SK-N-SH (cell line): ENCODE measurements around the gene SLC10A7. TPM values are rescaled to one million over a fixed set of nuclear protein-coding genes. Genes with fewer than 3 reads are reported as not detected.

ENCODE experiments used
- CTCF ChIA-PET: fragments of 300-600, 350-600 bp; formaldehyde crosslinking; extraction: SDS; loops from one replicate; lab custom pipeline; 2021; lab: Yijun Ruan, JAX
- POLR2A ChIA-PET: fragments of 350-600 bp; sonication (Branson Sonifier 250); formaldehyde crosslinking; extraction: SDS; loops from one replicate; lab custom pipeline; 2020; ENCODE audit warnings: antibody characterized with exemption, inconsistent platforms; lab: Yijun Ruan, JAX
- DNase-seq: peaks from one replicate; pipeline ENCODE4 v3.0.0; 2012
- H2AFZ ChIP-seq: fragments of 200-600 bp; sonication (generic); 2 replicates; pipeline ENCODE4 v1.8.1; 2016; ENCODE audit warnings: antibody characterized with exemption, mild to moderate bottlenecking, low read depth
- H3F3A ChIP-seq: fragments of 200-600 bp; sonication (generic); replicated peaks from 2 replicates; pipeline ENCODE3; 2016; ENCODE audit warnings: antibody characterized with exemption, mild to moderate bottlenecking; ENCODE audit not compliant: insufficient read depth
- H3K27ac ChIP-seq, 2 experiments: fragments of 200-500 bp in 1 of 2; fragments of 200-600 bp in 1 of 2; sonication (Bioruptor generic) in 1 of 2; sonication (generic), shearing (Covaris generic) in 1 of 2; 2 replicates each; pipeline versions ENCODE4 v1.5.1 to v1.6.1; 2014 to 2016; ENCODE audit warnings: low read depth in 2 of 2, inconsistent platforms in 1 of 2, low read length in 1 of 2, mild to moderate bottlenecking in 1 of 2, mixed read lengths in 1 of 2
- H3K27me3 ChIP-seq: fragments of 200-600 bp; sonication (generic), shearing (Covaris generic); 2 replicates; pipeline ENCODE4 v1.6.1; 2016; ENCODE audit warnings: mixed run types; ENCODE audit not compliant: insufficient read depth
- H3K36me3 ChIP-seq, 2 experiments: fragments of 200-500 bp in 1 of 2; fragments of 200-600 bp in 1 of 2; sonication (Bioruptor generic) in 1 of 2; sonication (generic) in 1 of 2; replicated peaks in 1 of 2; 2 replicates each; pipeline versions ENCODE3 to v1.5.1; 2014 to 2016; ENCODE audit warnings: low read length in 1 of 2, mild to moderate bottlenecking in 1 of 2; ENCODE audit not compliant: insufficient read depth in 2 of 2, control insufficient read depth in 1 of 2
- H3K4me1 ChIP-seq, 2 experiments: fragments of 200-500 bp in 1 of 2; fragments of 200-600 bp in 1 of 2; sonication (Bioruptor generic) in 1 of 2; sonication (generic), shearing (Covaris generic) in 1 of 2; 2 replicates each; pipeline versions ENCODE4 v1.5.1 to v1.6.1; 2014 to 2016; ENCODE audit warnings: low read depth in 1 of 2, low read length in 1 of 2, mixed run types in 1 of 2; ENCODE audit not compliant: insufficient read depth in 2 of 2, control insufficient read depth in 1 of 2
- H3K4me2 ChIP-seq: fragments of 200-600 bp; sonication (generic), shearing (Covaris generic); 2 replicates; pipeline ENCODE4 v1.6.1; 2017; ENCODE audit warnings: mixed run types
- H3K4me3 ChIP-seq, 2 experiments: fragments of 200-500 bp in 1 of 2; fragments of 200-600 bp in 1 of 2; sonication (Bioruptor generic) in 1 of 2; sonication (generic), shearing (Covaris generic) in 1 of 2; 2 replicates each; pipeline versions ENCODE4 v1.5.1 to v1.8.1; 2014 to 2016; ENCODE audit warnings: low read depth in 2 of 2, inconsistent platforms in 1 of 2, low read length in 1 of 2, mild to moderate bottlenecking in 1 of 2, mixed read lengths in 1 of 2, moderate library complexity in 1 of 2
- H3K79me2 ChIP-seq: fragments of 200-600 bp; sonication (generic); 2 replicates; pipeline ENCODE4 v1.8.1; 2017; ENCODE audit warnings: mild to moderate bottlenecking; ENCODE audit not compliant: insufficient read depth
- H3K9ac ChIP-seq: fragments of 200-600 bp; sonication (generic); 2 replicates; pipeline ENCODE4 v1.6.1; 2017; ENCODE audit warnings: mixed run types
- H3K9me2 ChIP-seq: fragments of 200-600 bp; sonication (generic); 2 replicates; pipeline ENCODE4 v1.6.1; 2017; ENCODE audit warnings: mixed run types
- H3K9me3 ChIP-seq: fragments of 200-600 bp; sonication (generic); 2 replicates; pipeline ENCODE4 v1.6.1; 2017; ENCODE audit warnings: mixed run types, mild to moderate bottlenecking, moderate library complexity
- H4K20me1 ChIP-seq: fragments of 200-600 bp; sonication (generic); 2 replicates; pipeline ENCODE4 v1.6.1; 2017; ENCODE audit warnings: mild to moderate bottlenecking, mixed run types; ENCODE audit not compliant: insufficient read depth
- FOSL2 ChIP-seq: IDR thresholded peaks from 2 replicates; pipeline ENCODE4 v1.4.0; 2012; ENCODE audit warnings: low read depth, mild to moderate bottlenecking, moderate library complexity, borderline replicate concordance
- FOXM1 ChIP-seq: IDR thresholded peaks from 2 replicates; pipeline ENCODE4 v1.4.0; 2012; ENCODE audit warnings: low read depth, mild to moderate bottlenecking
- JUND ChIP-seq: IDR thresholded peaks from 2 replicates; pipeline ENCODE4 v1.4.0; 2012
- MXI1 ChIP-seq: IDR thresholded peaks from 2 replicates; pipeline ENCODE4 v1.6.1; 2012; ENCODE audit warnings: mild to moderate bottlenecking, low read depth, low read length, improper control_type of control experiment
- SIN3A ChIP-seq: IDR thresholded peaks from 2 replicates; pipeline ENCODE4 v1.6.1; 2012; ENCODE audit warnings: low read depth, mild to moderate bottlenecking, low read length, moderate library complexity, borderline replicate concordance
- WGBS: methylation state at CpG from one replicate; pipeline ENCODE4 v1.1.6; 2017; ENCODE audit warnings: low lambda C conversion rate; 5-methylcytosine and 5-hydroxymethylcytosine counted together
- polyA plus RNA-seq, 3 experiments: library from polyadenylated mRNA; depleted of rRNA; stranded (reverse); fragments of >200 nt; gene quantifications; 2 replicates each; pipeline ENCODE4 v1.2.3, GENCODE V29; 2012
- TF ChIP-seq, protein P1 (sequence below): fragments of 150-350 bp; IDR thresholded peaks from 2 replicates; pipeline ENCODE4 v1.6.1; 2017; ENCODE audit warnings: antibody characterized with exemption, low read length, low read depth, borderline replicate concordance
- TF ChIP-seq, protein P2 (sequence below): IDR thresholded peaks from 2 replicates; pipeline ENCODE4 v1.4.0; 2012; ENCODE audit warnings: low read depth
- TF ChIP-seq, protein P3 (sequence below): fragments of 200-600 bp; sonication (generic); IDR thresholded peaks from 2 replicates; pipeline ENCODE4 v1.6.1; 2017; ENCODE audit warnings: antibody characterized with exemption, mild to moderate bottlenecking, moderate library complexity
- TF ChIP-seq, protein P4 (sequence below): IDR thresholded peaks from 2 replicates; pipeline ENCODE4 v1.6.1; 2012; ENCODE audit warnings: mild to moderate bottlenecking, low read depth, low read length, moderate library complexity

Gene SLC10A7
- polyA plus RNA-seq, 1 of the 3 experiments (the other 2 are of a cell fraction) = 3.3 TPM

DNA sequence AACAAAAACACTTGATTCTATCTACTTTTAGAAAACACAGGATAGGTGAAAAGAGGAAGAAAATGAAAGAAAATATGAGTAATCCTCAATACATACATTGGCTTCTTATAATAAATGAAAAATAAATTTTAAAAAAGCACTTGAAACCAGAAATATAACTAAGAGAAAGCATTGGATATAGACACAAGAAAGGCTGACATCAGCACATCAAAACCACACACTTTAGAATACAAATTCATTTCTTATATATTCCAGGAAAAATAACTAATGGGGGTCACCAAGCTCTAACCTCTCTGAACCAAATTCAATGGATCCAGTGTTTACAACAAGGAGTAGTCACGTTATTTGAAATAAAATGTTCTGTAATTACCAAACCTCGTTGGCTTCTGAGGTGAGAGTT, 173.9 kb downstream of the SLC10A7 start:
- 74% methylated on average over 2 of the region's 2 CpGs for WGBS
- ChIA-PET CTCF (interaction anchor here (1.0 kb wide), 1 partner anchor 105 kb away, joined by 3 read pairs; no protein-coding TSS in a partner anchor), POLR2A (no interaction called here)
- no peaks in the 10 kb centered on the region for H3K9me3 ChIP-seq
- H3K4me3 ChIP-seq = no peak overlapping the region
- no peaks in the 10 kb centered on the region for H3K36me3 ChIP-seq
- no peak for TF ChIP-seq FOXM1
- TF ChIP-seq, protein P1, sequence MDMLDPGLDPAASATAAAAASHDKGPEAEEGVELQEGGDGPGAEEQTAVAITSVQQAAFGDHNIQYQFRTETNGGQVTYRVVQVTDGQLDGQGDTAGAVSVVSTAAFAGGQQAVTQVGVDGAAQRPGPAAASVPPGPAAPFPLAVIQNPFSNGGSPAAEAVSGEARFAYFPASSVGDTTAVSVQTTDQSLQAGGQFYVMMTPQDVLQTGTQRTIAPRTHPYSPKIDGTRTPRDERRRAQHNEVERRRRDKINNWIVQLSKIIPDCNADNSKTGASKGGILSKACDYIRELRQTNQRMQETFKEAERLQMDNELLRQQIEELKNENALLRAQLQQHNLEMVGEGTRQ = no peak
- TF ChIP-seq FOSL2 = no peak
- TF ChIP-seq, protein P2, sequence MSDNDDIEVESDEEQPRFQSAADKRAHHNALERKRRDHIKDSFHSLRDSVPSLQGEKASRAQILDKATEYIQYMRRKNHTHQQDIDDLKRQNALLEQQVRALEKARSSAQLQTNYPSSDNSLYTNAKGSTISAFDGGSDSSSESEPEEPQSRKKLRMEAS = no peak
- H3K4me2 ChIP-seq = no peak overlapping the region
- no peak for DNase-seq
- no peaks in the 10 kb centered on the region for H3F3A ChIP-seq
- H3K79me2 ChIP-seq = no peaks in the 10 kb centered on the region
- H3K9ac ChIP-seq = no peak overlapping the region
- no peak overlapping the region for H2AFZ ChIP-seq
- H3K4me1 ChIP-seq = peaks cover 0 to 26% of the 10 kb centered on the region in 2 experiments; a peak in 1 of 4 replicates
- H3K27ac ChIP-seq = no peak overlapping the region
- H4K20me1 ChIP-seq = no peaks in the 10 kb centered on the region
- H3K9me2 ChIP-seq = no peaks in the 10 kb centered on the region
- no peaks in the 10 kb centered on the region for H3K27me3 ChIP-seq

DNA sequence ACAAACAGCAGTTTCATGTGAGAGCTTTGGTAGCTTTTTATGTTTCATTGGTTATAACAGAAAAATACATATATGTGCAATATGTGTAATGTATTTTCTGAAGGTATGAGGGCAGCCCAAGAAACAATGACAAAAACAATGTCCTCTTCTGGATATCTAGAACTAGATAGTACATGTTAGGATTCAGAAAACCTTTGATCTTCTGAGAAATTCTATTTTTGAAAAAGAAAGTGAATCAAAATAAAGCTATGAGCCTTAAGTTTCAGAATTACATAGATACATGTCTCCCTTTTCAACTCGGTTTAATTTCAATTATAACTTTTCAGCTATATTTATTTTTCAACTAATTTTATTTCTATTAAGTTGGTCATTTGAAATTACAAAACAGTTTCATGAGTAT, 175.5 kb downstream of the SLC10A7 start:
- Histone ChIP-seq H3K9me3 (no peaks in the 10 kb centered on the region), H4K20me1 (no peaks in the 10 kb centered on the region), H3K9ac (no peak overlapping the region), H3K79me2 (no peaks in the 10 kb centered on the region), H3K4me3 (no peak overlapping the region), H3K4me2 (no peak overlapping the region), H3K36me3 (no peaks in the 10 kb centered on the region), H3K4me1 (peaks cover 0 to 27% of the 10 kb centered on the region in 2 experiments; a peak in 1 of 4 replicates), H3K27me3 (no peaks in the 10 kb centered on the region), H3F3A (peaks cover under 1% of the 10 kb centered on the region), H3K27ac (no peak overlapping the region), H2AFZ (no peak overlapping the region), H3K9me2 (no peaks in the 10 kb centered on the region)
- 86% methylated on average over 1 of the region's 1 CpG for WGBS
- no peak for DNase-seq
- TF ChIP-seq, protein P1 = no peak
- TF ChIP-seq, protein P3, sequence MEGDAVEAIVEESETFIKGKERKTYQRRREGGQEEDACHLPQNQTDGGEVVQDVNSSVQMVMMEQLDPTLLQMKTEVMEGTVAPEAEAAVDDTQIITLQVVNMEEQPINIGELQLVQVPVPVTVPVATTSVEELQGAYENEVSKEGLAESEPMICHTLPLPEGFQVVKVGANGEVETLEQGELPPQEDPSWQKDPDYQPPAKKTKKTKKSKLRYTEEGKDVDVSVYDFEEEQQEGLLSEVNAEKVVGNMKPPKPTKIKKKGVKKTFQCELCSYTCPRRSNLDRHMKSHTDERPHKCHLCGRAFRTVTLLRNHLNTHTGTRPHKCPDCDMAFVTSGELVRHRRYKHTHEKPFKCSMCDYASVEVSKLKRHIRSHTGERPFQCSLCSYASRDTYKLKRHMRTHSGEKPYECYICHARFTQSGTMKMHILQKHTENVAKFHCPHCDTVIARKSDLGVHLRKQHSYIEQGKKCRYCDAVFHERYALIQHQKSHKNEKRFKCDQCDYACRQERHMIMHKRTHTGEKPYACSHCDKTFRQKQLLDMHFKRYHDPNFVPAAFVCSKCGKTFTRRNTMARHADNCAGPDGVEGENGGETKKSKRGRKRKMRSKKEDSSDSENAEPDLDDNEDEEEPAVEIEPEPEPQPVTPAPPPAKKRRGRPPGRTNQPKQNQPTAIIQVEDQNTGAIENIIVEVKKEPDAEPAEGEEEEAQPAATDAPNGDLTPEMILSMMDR = no peak
- TF ChIP-seq MXI1 (no peak), SIN3A (no peak), JUND (no peak)
- TF ChIP-seq, protein P4, sequence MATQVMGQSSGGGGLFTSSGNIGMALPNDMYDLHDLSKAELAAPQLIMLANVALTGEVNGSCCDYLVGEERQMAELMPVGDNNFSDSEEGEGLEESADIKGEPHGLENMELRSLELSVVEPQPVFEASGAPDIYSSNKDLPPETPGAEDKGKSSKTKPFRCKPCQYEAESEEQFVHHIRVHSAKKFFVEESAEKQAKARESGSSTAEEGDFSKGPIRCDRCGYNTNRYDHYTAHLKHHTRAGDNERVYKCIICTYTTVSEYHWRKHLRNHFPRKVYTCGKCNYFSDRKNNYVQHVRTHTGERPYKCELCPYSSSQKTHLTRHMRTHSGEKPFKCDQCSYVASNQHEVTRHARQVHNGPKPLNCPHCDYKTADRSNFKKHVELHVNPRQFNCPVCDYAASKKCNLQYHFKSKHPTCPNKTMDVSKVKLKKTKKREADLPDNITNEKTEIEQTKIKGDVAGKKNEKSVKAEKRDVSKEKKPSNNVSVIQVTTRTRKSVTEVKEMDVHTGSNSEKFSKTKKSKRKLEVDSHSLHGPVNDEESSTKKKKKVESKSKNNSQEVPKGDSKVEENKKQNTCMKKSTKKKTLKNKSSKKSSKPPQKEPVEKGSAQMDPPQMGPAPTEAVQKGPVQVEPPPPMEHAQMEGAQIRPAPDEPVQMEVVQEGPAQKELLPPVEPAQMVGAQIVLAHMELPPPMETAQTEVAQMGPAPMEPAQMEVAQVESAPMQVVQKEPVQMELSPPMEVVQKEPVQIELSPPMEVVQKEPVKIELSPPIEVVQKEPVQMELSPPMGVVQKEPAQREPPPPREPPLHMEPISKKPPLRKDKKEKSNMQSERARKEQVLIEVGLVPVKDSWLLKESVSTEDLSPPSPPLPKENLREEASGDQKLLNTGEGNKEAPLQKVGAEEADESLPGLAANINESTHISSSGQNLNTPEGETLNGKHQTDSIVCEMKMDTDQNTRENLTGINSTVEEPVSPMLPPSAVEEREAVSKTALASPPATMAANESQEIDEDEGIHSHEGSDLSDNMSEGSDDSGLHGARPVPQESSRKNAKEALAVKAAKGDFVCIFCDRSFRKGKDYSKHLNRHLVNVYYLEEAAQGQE = no peak
- POLR2A ChIA-PET = no interaction called here
- CTCF ChIA-PET = interaction anchor here (0.9 to 1.8 kb wide), 3 partner anchors 570 to 751 kb away, joined by 3 to 6 read pairs (median 4); no protein-coding TSS in a partner anchor
